GM12878 (cell line): ENCODE measurements around the gene CCNYL1.

ENCODE experiments used
- CEBPB ChIP-seq, 2 experiments: fragments of 150-350 bp in 1 of 2; IDR thresholded peaks; 2 replicates each; pipeline ENCODE4 v1.6.1; 2012 to 2014; ENCODE audit warnings: low read depth in 2 of 2, low read length in 2 of 2, borderline replicate concordance in 1 of 2, inconsistent platforms in 1 of 2
- NFYB ChIP-seq: IDR thresholded peaks from 2 replicates; pipeline ENCODE4 v1.6.1; 2011; ENCODE audit warnings: low read depth, mild to moderate bottlenecking, low read length, improper control_type of control experiment, moderate library complexity; ENCODE audit not compliant: insufficient read depth
- SP1 ChIP-seq: IDR thresholded peaks from one replicate; pipeline ENCODE4 v1.6.1; 2011; ENCODE audit warnings: low read depth, low read length
- TF ChIP-seq, protein P1 (sequence below), 3 experiments: IDR thresholded peaks in 2 of 3; conservative IDR thresholded peaks in 1 of 3; 2 replicates each; pipeline ENCODE4 v1.5.1; 2011; ENCODE audit warnings: low read depth in 3 of 3, low read length in 3 of 3, mild to moderate bottlenecking in 3 of 3, control low read depth in 2 of 3, moderate library complexity in 2 of 3, inconsistent platforms in 1 of 3, mixed read lengths in 1 of 3; ENCODE audit not compliant: control insufficient read depth in 2 of 3, insufficient read depth in 1 of 3; ENCODE audit errors: extremely low read depth in 1 of 3
- TF ChIP-seq, protein P2 (sequence below): fragments of 450-650 bp; IDR thresholded peaks from 2 replicates; pipeline ENCODE4 v1.6.1; 2016; ENCODE audit warnings: mild to moderate bottlenecking
- TF ChIP-seq, protein P3 (sequence below): IDR thresholded peaks from 2 replicates; pipeline ENCODE4 v1.6.1; 2012; ENCODE audit warnings: low read length, inconsistent platforms

DNA sequence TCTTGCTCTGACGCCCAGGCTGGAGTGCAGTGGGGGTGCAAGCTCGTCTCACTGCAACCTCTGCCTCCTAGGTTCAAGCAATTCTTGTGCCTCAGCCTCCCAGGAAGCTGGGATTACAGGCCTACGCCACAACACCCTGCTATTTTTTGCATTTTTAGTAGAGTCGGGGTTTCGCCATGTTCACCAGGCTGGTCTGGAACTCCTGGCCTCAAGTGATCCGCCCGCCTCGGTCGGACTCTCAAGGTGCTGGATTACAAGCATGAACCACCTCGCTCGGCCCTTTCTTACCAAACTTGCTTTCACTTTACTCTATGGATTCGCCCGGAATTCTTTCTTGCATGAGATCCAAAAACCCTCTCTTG lies 61.4 kb downstream of the CCNYL1 start:
- TF ChIP-seq CEBPB (IDR thresholded peaks at IDR 0.05; ENCODE audit: borderline replicate concordance in 1 of 2, low read depth in 2 of 2, low read length in 2 of 2) = no peak
- no peak for TF ChIP-seq NFYB
- TF ChIP-seq, protein P1, sequence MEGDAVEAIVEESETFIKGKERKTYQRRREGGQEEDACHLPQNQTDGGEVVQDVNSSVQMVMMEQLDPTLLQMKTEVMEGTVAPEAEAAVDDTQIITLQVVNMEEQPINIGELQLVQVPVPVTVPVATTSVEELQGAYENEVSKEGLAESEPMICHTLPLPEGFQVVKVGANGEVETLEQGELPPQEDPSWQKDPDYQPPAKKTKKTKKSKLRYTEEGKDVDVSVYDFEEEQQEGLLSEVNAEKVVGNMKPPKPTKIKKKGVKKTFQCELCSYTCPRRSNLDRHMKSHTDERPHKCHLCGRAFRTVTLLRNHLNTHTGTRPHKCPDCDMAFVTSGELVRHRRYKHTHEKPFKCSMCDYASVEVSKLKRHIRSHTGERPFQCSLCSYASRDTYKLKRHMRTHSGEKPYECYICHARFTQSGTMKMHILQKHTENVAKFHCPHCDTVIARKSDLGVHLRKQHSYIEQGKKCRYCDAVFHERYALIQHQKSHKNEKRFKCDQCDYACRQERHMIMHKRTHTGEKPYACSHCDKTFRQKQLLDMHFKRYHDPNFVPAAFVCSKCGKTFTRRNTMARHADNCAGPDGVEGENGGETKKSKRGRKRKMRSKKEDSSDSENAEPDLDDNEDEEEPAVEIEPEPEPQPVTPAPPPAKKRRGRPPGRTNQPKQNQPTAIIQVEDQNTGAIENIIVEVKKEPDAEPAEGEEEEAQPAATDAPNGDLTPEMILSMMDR (IDR thresholded peaks at IDR 0.05 in 2 of 3, conservative IDR thresholded peaks at IDR 0.05 in 1 of 3; ENCODE audit: control insufficient read depth in 2 of 3, extremely low read depth in 1 of 3, insufficient read depth in 1 of 3, low read depth in 3 of 3, low read length in 3 of 3) = no peak
- TF ChIP-seq, protein P2, sequence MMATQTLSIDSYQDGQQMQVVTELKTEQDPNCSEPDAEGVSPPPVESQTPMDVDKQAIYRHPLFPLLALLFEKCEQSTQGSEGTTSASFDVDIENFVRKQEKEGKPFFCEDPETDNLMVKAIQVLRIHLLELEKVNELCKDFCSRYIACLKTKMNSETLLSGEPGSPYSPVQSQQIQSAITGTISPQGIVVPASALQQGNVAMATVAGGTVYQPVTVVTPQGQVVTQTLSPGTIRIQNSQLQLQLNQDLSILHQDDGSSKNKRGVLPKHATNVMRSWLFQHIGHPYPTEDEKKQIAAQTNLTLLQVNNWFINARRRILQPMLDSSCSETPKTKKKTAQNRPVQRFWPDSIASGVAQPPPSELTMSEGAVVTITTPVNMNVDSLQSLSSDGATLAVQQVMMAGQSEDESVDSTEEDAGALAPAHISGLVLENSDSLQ = no peak
- no peak for TF ChIP-seq SP1
- TF ChIP-seq, protein P3, sequence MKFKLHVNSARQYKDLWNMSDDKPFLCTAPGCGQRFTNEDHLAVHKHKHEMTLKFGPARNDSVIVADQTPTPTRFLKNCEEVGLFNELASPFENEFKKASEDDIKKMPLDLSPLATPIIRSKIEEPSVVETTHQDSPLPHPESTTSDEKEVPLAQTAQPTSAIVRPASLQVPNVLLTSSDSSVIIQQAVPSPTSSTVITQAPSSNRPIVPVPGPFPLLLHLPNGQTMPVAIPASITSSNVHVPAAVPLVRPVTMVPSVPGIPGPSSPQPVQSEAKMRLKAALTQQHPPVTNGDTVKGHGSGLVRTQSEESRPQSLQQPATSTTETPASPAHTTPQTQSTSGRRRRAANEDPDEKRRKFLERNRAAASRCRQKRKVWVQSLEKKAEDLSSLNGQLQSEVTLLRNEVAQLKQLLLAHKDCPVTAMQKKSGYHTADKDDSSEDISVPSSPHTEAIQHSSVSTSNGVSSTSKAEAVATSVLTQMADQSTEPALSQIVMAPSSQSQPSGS = no peak
